Measurements from ENCODE around the gene SESN1. TPM values are rescaled to one million over a fixed set of nuclear protein-coding genes. Genes with fewer than 3 reads are reported as not detected.

SESN1 gene
- total and polyA plus RNA-seq, 9 of the 15 experiments (the other 6 are each of a cell fraction or from before 2014, with no cell fraction given) = 3.1 to 13.0 (median 7.4) TPM

DNA sequence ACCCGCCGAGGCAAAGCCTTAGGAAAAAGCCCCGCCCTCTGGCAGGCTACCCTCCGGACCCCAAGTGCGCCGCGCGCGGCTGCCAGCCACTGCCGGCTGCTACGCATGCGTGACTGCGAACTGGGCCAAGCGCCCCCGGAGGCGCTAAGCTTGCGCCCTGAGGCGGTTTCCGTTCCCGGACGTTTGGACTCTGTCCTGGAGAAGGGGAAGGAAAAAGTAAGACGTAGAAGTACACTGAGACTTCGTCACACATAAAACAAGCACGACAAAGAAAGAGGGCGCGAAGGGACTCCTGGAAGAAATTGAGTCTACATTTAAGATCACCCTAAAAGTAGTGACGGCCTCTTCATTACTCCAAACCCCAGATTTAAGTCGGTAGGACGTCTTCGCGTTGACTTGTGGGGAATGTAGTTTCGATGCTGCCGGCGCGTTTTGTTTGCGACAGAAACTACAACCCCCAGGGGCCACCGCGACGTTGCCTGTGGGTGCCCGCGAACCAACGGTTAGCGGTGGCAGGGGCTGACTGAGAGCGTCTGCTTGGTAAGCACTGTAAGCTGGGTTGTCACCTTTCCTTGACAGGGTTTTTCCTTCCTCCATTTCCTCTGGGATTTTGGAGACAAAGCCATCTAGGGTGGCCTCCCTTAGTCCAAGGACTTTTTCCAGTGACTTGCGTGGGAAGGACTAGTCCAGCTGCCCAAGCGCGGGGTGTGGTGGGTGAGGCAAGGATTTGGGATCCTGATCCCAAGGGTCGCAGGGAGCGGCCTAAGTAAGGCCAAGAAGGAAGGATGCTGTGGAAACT, 589 bp upstream of the SESN1 start, which contains the start of gene CEP57L1 (continued):
- 0 out of 4 replicates have a peak, but pooled peaks of 1 of the 2 experiments have one; percentile 7 for TF ChIP-seq NONO (IDR thresholded peaks at IDR 0.05; ENCODE audit: low read depth in 2 of 2, low read length in 1 of 2)
- 0 out of 2 replicates have a peak, but pooled peaks have one; percentile 49 for TF ChIP-seq E2F4 (CRISPR knock-in tag; IDR thresholded peaks at IDR 0.05; ENCODE audit: low read depth)
- TF ChIP-seq NCOA1 (IDR thresholded peaks at IDR 0.05; ENCODE audit: low read depth) = no peak
- 0 out of 4 replicates have a peak, but pooled peaks of 1 of the 2 experiments have one; percentile 26 for TF ChIP-seq FOXA3 (CRISPR knock-in tag; conservative IDR thresholded peaks at IDR 0.05 in 1 of 2, IDR thresholded peaks at IDR 0.05 in 1 of 2)
- TF ChIP-seq, protein P1, sequence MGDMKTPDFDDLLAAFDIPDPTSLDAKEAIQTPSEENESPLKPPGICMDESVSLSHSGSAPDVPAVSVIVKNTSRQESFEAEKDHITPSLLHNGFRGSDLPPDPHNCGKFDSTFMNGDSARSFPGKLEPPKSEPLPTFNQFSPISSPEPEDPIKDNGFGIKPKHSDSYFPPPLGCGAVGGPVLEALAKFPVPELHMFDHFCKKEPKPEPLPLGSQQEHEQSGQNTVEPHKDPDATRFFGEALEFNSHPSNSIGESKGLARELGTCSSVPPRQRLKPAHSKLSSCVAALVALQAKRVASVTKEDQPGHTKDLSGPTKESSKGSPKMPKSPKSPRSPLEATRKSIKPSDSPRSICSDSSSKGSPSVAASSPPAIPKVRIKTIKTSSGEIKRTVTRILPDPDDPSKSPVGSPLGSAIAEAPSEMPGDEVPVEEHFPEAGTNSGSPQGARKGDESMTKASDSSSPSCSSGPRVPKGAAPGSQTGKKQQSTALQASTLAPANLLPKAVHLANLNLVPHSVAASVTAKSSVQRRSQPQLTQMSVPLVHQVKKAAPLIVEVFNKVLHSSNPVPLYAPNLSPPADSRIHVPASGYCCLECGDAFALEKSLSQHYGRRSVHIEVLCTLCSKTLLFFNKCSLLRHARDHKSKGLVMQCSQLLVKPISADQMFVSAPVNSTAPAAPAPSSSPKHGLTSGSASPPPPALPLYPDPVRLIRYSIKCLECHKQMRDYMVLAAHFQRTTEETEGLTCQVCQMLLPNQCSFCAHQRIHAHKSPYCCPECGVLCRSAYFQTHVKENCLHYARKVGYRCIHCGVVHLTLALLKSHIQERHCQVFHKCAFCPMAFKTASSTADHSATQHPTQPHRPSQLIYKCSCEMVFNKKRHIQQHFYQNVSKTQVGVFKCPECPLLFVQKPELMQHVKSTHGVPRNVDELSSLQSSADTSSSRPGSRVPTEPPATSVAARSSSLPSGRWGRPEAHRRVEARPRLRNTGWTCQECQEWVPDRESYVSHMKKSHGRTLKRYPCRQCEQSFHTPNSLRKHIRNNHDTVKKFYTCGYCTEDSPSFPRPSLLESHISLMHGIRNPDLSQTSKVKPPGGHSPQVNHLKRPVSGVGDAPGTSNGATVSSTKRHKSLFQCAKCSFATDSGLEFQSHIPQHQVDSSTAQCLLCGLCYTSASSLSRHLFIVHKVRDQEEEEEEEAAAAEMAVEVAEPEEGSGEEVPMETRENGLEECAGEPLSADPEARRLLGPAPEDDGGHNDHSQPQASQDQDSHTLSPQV (IDR thresholded peaks at IDR 0.05) = peak; percentile 57; the same call in 1 of the 2 replicates
- peak; percentile 75; the same call in 1 of the 2 replicates for TF ChIP-seq ETV1 (tag; conservative IDR thresholded peaks at IDR 0.05; ENCODE audit: low read depth)
- TF ChIP-seq ZNF239 (CRISPR knock-in tag; IDR thresholded peaks at IDR 0.05) = no peak
- TF ChIP-seq MYBL2 (IDR thresholded peaks at IDR 0.05; ENCODE audit: low read depth) = peak; percentile 55
- TF ChIP-seq MYBL2 (CRISPR knock-in tag; IDR thresholded peaks at IDR 0.05; ENCODE audit: borderline replicate concordance) = no peak
- peak; percentile 96 for TF ChIP-seq ZNF143 (CRISPR knock-in tag; IDR thresholded peaks at IDR 0.05)
- peak; percentile 25; the same call in 1 of the 2 replicates for TF ChIP-seq ZBTB7A (IDR thresholded peaks at IDR 0.05; ENCODE audit: borderline replicate concordance, control insufficient read depth, low read depth, low read length)
- TF ChIP-seq ZNF408 (CRISPR knock-in tag; IDR thresholded peaks at IDR 0.05; ENCODE audit: low read depth) = no peak
- TF ChIP-seq CREB1 (IDR thresholded peaks at IDR 0.05) = peak; percentile 97
- peak; percentile 98 for TF ChIP-seq CREB1 (CRISPR knock-in tag; IDR thresholded peaks at IDR 0.05)
- TF ChIP-seq ELK3 (CRISPR knock-in tag; IDR thresholded peaks at IDR 0.05) = no peak
